Mucosa of rectum (tissue), 2 donors: ENCODE measurements around the gene GRK6.
A peak's percentile ranks its signal among the peaks of the same experiment; 100 is the strongest.

ENCODE experiments used
- H3K27ac ChIP-seq, 2 donors: one replicate each; pipeline ENCODE4 v1.7.0; 2013; ENCODE audit warnings: inconsistent platforms in 2 of 2, low read depth in 2 of 2, low read length in 2 of 2
- H3K27me3 ChIP-seq, 2 donors: one replicate each; pipeline ENCODE4 v1.7.0; 2013; ENCODE audit warnings: low read length in 2 of 2; ENCODE audit not compliant: control insufficient read depth in 2 of 2, insufficient read depth in 2 of 2
- H3K36me3 ChIP-seq, 2 donors: one replicate each; pipeline ENCODE4 v1.7.0; 2013; ENCODE audit warnings: low read length in 2 of 2; ENCODE audit not compliant: control insufficient read depth in 2 of 2, insufficient read depth in 2 of 2
- H3K4me1 ChIP-seq, 2 donors: one replicate each; pipeline ENCODE4 v1.7.0; 2013; ENCODE audit warnings: low read length in 2 of 2, mild to moderate bottlenecking in 1 of 2; ENCODE audit not compliant: control insufficient read depth in 2 of 2, insufficient read depth in 2 of 2
- H3K4me3 ChIP-seq, 2 donors: one replicate each; pipeline ENCODE4 v1.7.0; 2013; ENCODE audit warnings: low read length in 2 of 2
- H3K9ac ChIP-seq, 2 donors: one replicate each; pipeline ENCODE4 v1.7.0; 2013; ENCODE audit warnings: low read length in 2 of 2, low read depth in 1 of 2, mild to moderate bottlenecking in 1 of 2
- H3K9me3 ChIP-seq, 2 donors: one replicate each; pipeline ENCODE4 v1.7.0; 2013; ENCODE audit warnings: low read length in 2 of 2; ENCODE audit not compliant: control insufficient read depth in 2 of 2
- donor health status: healthy.
- donor health status: Normal muscosa, but diverticular disease.

The GRK6 gene

DNA sequence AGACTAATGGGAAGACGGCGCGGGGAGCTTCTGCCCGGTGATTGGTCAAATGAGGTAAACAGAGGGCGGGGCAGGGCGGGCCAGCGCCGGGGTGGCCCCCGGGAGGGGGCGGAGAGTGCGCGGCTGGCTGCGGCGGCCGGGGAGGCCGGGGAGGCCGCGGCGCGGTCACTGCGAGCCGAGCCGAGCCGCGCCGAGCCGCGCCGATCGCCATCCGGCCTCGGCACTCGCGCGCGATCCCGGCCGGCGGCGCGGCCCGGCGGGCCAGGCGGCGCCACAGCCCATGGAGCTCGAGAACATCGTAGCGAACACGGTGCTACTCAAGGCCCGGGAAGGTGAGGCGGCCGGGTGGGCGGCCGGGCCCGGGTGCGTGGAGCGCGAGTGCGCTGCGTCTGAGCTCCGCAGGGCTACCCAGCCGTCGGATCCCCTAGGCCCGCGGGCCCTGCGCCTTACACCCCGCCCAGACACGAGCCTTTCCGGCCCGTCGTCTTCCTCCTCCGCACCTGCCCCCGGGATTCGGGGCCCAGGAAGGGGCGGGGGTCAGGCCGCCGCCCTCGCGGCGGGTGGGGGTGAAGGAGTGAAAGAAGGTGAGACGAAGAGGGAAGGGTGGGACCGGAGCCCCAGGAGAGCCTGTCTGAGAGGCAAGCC is at the start of gene GRK6:
Gene GRK6 (plus strand): TSS at position 111 of the 645 bp plus-strand sequence. CDS start 170 bp downstream, at position 281.
- H3K4me1 ChIP-seq, result peaks cover 38% of the 10 kb centered on the region in 2 donors
- H3K27ac ChIP-seq, result peak within 1 kb of the TSS; percentile 99
- H3K27me3 ChIP-seq, result no peaks in the 10 kb centered on the region
- peak within 1 kb of the TSS; percentile 96 to 97 for H3K9ac ChIP-seq
- peaks cover 0 to 10% of the 10 kb centered on the region in 2 donors for H3K36me3 ChIP-seq
- peak within 1 kb of the TSS; percentile 92 to 96 for H3K4me3 ChIP-seq
- H3K9me3 ChIP-seq, result no peaks in the 10 kb centered on the region

DNA sequence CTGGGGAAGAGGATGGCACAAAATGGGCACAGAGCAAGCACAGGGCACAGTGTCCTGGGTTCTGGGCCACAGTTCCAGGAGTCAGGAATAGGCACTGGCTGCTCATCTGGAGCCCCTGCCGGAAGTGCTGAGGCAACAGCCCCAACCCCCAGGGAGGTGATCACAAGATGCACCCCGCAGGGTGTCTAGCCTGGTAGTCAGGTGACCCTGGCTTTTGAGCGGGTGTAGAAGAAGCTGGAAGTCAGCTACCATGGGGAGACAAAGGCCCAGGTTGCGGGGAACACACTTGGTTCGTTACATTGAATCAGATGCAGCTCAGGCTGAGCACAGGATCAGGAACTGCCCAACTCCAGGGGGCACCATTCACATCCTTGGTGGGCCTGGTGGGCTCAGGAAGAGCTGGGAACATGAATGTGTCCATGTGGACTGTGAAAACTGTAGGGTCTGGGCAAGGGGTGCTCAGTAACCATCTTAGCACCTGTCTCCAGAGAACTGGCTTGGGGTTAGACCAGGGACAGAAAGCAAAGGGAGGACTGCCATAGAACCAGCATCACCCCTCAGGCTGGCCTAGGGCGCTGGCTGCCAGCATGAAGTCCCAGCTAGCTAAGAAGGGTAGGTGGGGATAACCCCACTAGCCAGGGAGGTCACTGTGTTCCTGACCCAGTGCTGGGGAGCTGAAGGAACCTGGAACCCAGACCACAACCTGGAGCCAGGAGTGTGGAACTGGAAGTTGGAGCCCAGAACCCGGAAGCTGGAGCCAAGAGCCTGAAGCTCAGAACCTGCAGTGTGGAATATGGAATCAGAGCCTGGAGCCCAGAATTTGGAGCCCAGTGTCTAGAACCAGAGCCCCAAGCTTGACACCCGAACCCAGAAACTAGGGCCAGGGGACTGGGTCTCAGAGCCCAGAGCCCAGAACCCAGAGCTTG is 48.4 kb upstream of the GRK6 start:
- H3K4me3 ChIP-seq, result no peak overlapping the region
- H3K9ac ChIP-seq, result no peak overlapping the region
- no peak overlapping the region for H3K27ac ChIP-seq
- peaks cover 0 to 3% of the 10 kb centered on the region in 2 donors for H3K27me3 ChIP-seq
- no peaks in the 10 kb centered on the region for H3K9me3 ChIP-seq
- H3K36me3 ChIP-seq, result no peaks in the 10 kb centered on the region
- no peaks in the 10 kb centered on the region for H3K4me1 ChIP-seq

DNA sequence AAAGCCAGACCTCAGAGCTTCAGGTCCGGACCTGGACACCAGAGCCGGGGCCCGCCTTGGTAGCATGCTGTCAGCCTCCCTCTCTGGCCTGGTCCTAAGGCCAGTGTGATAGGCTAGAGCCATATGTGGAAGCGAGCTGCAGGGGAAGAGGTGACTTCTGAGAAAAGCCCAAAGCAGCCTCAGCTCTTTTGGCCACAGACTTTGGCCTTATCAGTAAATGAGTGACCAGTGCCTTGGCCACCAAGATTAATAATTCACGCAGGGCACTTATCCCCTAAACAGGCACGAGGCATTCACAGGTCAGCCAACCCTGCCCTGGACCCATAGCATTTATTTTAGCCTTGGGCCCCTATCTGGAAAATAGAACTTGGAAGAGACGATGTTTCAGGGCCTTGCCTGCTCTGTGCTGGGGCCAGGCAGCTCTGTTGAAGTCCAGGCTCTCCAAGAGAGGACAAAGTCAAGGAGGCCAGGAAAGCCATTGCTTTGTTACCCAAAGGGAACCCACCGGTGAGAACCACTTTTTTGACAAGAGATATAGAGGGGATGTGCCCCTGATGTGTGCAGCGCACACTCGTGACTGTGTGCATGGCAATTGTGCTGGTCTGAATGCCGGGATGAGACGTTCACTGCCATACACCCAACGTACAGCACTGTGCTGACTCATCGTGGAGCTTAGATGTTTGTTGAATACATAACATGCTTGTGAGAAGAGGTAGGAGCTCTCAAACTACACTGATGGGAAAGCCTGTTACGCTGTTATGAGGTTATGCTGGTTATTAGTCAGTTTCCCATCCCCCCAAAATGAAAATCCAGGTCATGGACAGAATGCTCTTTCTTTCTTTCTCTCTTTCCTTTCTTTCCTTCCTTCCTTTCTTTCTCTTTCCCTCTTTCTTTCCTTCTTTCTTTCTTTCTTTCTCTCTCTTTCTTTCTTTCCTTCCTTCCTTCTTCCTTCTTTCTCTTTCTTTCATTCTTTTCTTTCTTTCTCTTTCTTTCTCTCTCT is 47.3 kb upstream of the GRK6 start:
- H3K4me3 ChIP-seq, result no peak overlapping the region
- H3K4me1 ChIP-seq, result no peaks in the 10 kb centered on the region
- no peak overlapping the region for H3K9ac ChIP-seq
- peaks cover 0 to 3% of the 10 kb centered on the region in 2 donors for H3K27me3 ChIP-seq
- H3K27ac ChIP-seq, result no peak overlapping the region
- H3K9me3 ChIP-seq, result no peaks in the 10 kb centered on the region
- H3K36me3 ChIP-seq, result no peaks in the 10 kb centered on the region

DNA sequence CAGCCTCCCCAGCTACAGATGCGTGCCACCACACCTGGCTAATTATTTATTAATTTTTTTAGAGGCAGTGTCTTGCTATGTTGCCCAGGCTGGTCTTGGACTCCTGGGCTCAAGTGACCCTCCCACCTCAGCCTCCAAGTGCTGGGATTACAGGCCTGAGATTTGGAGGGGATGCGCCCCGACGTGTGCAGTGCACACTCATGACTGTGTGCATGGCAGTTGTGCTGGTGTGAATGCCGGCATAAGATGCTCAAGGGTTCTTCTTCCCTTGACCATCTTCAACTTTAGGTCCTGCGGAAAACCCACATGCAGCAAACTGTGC is 45.7 kb upstream of the GRK6 start:
- no peak overlapping the region for H3K27ac ChIP-seq
- peaks cover 0 to 3% of the 10 kb centered on the region in 2 donors for H3K27me3 ChIP-seq
- no peaks in the 10 kb centered on the region for H3K36me3 ChIP-seq
- no peak overlapping the region for H3K4me3 ChIP-seq
- H3K9ac ChIP-seq, result no peak overlapping the region
- H3K9me3 ChIP-seq, result no peaks in the 10 kb centered on the region
- no peaks in the 10 kb centered on the region for H3K4me1 ChIP-seq

DNA sequence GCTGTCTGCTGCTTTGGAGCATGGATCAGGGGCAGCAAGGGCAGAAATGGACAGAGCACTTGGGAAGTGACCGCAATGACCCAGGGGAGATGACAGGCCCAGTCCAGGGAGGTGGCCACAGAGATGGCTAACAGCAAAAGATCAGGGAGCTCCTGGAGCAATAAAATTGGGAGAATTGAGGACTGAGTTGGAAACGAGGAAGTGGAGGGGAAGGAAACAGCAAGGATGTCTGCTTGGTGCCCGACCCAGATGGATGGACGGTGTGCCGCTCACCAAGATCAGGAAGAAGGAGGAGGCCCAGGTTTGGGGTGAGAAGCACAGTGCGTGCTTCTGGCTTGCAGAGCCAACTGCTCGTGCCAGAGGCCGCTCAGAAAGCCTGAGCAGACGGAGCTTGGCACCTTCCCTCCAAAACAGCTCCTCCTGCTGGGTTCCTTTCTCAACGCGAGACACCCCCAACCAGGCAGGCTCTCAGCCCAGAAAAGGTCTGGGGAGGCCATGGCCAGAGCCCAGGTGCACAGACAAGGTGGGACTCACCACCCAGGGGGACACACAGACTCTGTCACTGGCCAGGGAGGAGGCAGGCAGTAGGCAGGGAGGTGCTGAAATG is 44.0 kb upstream of the GRK6 start:
- no peak overlapping the region for H3K9ac ChIP-seq
- no peaks in the 10 kb centered on the region for H3K4me1 ChIP-seq
- H3K4me3 ChIP-seq, result no peak overlapping the region
- H3K9me3 ChIP-seq, result no peaks in the 10 kb centered on the region
- H3K36me3 ChIP-seq, result no peaks in the 10 kb centered on the region
- peaks cover 0 to 3% of the 10 kb centered on the region in 2 donors for H3K27me3 ChIP-seq
- no peak overlapping the region for H3K27ac ChIP-seq

DNA sequence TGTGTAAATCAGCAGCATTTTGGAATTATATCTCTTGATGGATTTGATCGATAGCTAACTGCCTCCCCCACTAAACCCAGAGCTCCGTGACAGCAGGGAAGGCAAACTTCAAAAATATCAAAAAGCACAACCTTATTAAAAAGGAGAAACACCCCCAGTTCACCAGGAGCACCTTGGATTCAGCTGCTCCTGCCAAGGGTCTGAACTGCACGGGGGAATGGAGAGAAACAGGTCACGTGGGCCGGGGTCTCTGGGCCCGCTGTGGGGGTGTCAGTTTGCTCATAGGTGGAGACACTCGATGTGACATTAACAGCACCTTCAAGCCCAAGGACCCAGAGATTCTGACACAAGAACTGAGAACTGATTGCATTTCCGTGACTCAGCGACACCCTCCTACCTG is 43.3 kb upstream of the GRK6 start:
- Histone ChIP-seq H3K36me3 (no peaks in the 10 kb centered on the region), H3K27ac (no peak overlapping the region), H3K9me3 (no peaks in the 10 kb centered on the region), H3K27me3 (peaks cover 0 to 3% of the 10 kb centered on the region in 2 donors), H3K9ac (no peak overlapping the region), H3K4me1 (no peaks in the 10 kb centered on the region), H3K4me3 (no peak overlapping the region)

DNA sequence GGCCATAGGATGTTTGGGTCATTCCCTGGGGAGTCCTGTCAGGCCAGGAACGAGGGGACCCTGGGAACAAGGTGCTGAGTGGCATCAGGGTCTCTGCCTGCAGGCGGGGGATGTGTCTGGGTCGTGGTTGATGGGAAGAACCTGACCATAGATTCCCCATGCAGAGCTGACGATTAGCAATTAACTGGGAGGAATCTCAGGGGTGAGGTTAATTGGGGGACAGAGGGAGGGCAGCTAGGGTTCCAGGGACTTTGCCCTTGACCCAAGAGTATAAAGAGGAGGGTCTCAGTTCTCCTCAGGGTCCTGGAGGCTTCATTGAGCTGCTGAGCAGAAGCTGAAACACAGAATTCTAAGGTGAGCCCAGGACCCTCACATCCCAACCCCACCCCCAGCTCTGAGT is 42.3 kb upstream of the GRK6 start, which contains the start of gene SLC34A1:
Gene SLC34A1 (plus strand): TSS at position 301 of the 400 bp plus-strand sequence. CDS start 1,308 bp downstream, outside the sequence.
- Histone ChIP-seq H3K9me3 (no peaks in the 10 kb centered on the region), H3K4me1 (no peaks in the 10 kb centered on the region), H3K27me3 (peaks cover 0 to 3% of the 10 kb centered on the region in 2 donors), H3K4me3 (no peak within 1 kb of the TSS), H3K9ac (no peak within 1 kb of the TSS), H3K36me3 (no peaks in the 10 kb centered on the region), H3K27ac (no peak within 1 kb of the TSS)

DNA sequence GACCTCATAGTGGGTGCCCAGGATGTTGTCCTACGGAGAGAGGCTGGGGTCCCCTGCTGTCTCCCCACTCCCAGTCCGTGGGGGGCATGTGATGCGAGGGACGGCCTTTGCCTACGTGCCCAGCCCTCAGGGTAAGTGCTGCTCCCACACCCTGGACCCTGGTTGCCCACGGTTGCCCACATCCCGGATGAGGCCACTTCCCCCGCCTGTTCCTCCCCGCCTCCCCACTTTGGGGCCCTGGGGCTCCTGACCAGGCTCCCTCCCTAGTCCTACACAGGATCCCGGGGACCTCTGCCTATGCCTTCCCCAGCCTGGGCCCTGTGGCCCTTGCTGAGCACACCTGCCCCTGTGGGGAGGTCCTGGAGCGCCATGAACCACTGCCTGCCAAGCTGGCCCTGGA is 40.8 kb upstream of the GRK6 start:
- H3K36me3 ChIP-seq, result no peaks in the 10 kb centered on the region
- H3K27ac ChIP-seq, result no peak overlapping the region
- H3K4me3 ChIP-seq, result no peak overlapping the region
- H3K27me3 ChIP-seq, result peaks cover 0 to 3% of the 10 kb centered on the region in 2 donors
- H3K9ac ChIP-seq, result no peak overlapping the region
- peaks cover 5 to 10% of the 10 kb centered on the region in 2 donors for H3K4me1 ChIP-seq
- no peaks in the 10 kb centered on the region for H3K9me3 ChIP-seq

DNA sequence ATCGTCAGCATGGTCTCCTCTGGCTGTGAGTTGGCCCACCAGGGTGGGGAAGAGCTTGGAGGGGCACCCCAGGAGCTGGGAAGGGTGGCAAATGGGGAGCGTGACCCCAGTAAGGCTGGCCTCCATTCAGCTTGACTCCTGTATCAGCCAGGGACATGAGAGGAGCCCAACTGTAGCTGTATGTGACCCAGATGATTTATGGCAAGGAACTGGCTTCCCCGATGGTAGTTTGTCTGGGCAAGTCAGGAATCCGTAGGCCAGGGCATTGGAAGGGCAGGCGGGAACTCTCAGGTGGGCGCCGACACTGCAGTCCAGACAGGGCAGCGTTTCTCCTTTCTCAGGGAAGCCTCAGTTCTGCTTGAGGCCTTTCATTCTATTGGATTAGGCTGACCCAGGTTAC is 39.9 kb upstream of the GRK6 start:
- peaks cover 6 to 10% of the 10 kb centered on the region in 2 donors for H3K4me1 ChIP-seq
- peaks cover 0 to 3% of the 10 kb centered on the region in 2 donors for H3K27me3 ChIP-seq

More for the DNA sequence above, 39.9 kb upstream of the GRK6 start:
- Histone ChIP-seq H3K4me3 (no peak overlapping the region), H3K36me3 (no peaks in the 10 kb centered on the region), H3K9ac (no peak overlapping the region), H3K9me3 (no peaks in the 10 kb centered on the region), H3K27ac (no peak overlapping the region)
